AG04449 (cell line): Measurements from ENCODE around the gene PTX3.

ENCODE experiments used
- CTCF ChIA-PET: fragments of 350-600 bp; formaldehyde crosslinking; extraction: SDS; loops from one replicate; lab custom pipeline; 2021; ENCODE audit warnings: antibody characterized with exemption; lab: Yijun Ruan, JAX
- POLR2A ChIA-PET: fragments of 400-600, 350-600 bp; formaldehyde crosslinking; extraction: SDS; loops from one replicate; lab custom pipeline; 2020; ENCODE audit warnings: antibody characterized with exemption, inconsistent platforms; lab: Yijun Ruan, JAX
- DNase-seq: peaks from one replicate; pipeline ENCODE4 v3.0.0-alpha.2; 2010; ENCODE audit warnings: low read depth, low spot score
- H3K4me3 ChIP-seq: 2 replicates; pipeline ENCODE4 v1.5.1; 2011; ENCODE audit warnings: low read depth, mild to moderate bottlenecking, control low read depth, low read length
- CTCF ChIP-seq: IDR thresholded peaks from one replicate; pipeline ENCODE4 v1.5.1; 2011; ENCODE audit warnings: mild to moderate bottlenecking, moderate library complexity, low read length, control low read depth, inconsistent platforms; ENCODE audit not compliant: insufficient read depth; ENCODE audit errors: missing control alignments

Gene PTX3

GRCh38 chr3:157393113-157393512 is 43.5 kb upstream of the PTX3 start:
- CTCF ChIA-PET = interaction anchor here (1.3 kb wide), 1 partner anchor 189 kb away, joined by 3 read pairs; no protein-coding TSS in a partner anchor
- no peak for TF ChIP-seq CTCF
- no peak for DNase-seq
- POLR2A ChIA-PET = no interaction called here
- H3K4me3 ChIP-seq = no peak overlapping the region

DNA sequence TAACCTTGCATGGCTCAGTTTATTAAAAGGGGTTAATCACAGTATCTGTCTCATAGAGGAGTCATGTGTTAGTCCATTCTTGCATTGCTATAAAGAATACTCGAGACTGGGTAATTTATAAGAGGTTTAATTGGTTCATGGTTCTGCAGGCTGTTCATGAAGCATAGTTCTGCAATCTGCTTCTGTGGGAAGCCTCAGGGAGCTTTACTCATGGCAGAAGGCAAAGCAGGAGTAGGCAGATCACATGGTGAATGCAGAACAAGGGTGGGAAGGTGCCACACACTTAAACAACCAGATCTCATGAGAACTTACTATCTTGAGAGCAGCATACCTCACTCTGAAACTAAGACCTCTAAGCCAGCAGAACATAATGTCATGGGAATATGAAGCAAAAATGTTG is 42.2 kb upstream of the PTX3 start:
- H3K4me3 ChIP-seq = no peak overlapping the region
- POLR2A ChIA-PET = no interaction called here
- CTCF ChIA-PET = interaction anchor here (1.3 kb wide), 1 partner anchor 190 kb away, joined by 3 read pairs; no protein-coding TSS in a partner anchor
- DNase-seq = no peak
- TF ChIP-seq CTCF = no peak

DNA sequence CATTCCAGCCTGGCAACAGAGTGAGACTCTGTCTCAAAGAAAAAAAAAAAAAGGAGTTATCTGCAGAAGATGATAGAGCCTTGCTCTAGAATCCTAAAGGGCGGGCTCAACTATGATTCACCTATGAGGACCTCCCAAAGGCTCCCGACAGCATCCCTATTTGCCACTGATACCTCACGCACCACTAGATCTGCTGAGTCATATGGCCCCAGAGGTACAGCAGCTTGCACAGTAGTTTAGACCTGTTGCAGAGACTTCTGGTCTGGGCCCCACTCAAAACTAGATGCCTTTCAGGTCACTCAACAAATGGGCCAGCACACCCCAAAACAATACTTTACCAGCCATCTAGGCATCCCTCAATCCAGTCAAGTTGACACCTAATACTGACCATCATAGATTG is 38.1 kb upstream of the PTX3 start:
- H3K4me3 ChIP-seq = no peak overlapping the region
- ChIA-PET POLR2A (no interaction called here), CTCF (interaction anchor here (1.4 kb wide), 1 partner anchor 17 kb away, joined by 3 read pairs; no protein-coding TSS in a partner anchor)
- no peak for DNase-seq
- TF ChIP-seq CTCF = no peak

DNA sequence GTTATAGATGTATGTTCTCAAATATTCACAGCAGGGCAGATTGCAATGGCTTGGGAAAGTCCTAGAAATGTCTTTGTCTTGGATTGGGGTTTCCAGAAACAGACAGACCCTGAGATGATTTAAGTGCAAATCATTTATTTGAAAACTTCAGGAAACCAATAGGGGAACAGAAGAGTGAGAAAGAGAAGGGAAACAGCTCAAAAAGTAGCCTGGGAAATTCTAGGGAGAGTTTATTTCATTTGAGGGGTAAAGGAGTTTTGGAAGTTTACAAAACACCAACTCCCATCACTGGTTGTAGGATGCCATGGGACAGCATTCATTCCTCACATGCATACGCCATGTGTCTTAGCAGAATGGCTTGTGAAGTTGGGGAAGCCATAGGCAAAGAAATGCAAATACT is 32.3 kb upstream of the PTX3 start:
- CTCF ChIA-PET = no interaction called here
- TF ChIP-seq CTCF = no peak
- POLR2A ChIA-PET = no interaction called here
- DNase-seq = no peak
- no peak overlapping the region for H3K4me3 ChIP-seq

- no peak for TF ChIP-seq CTCF
- H3K4me3 ChIP-seq = no peak overlapping the region
- no peak for DNase-seq
- CTCF ChIA-PET = interaction anchor here (0.9 kb wide), 1 partner anchor 12 kb away, joined by 3 read pairs; no protein-coding TSS in a partner anchor
- POLR2A ChIA-PET = no interaction called here
Observed at GRCh38 chr3:157405457-157405856, 31.2 kb upstream of the PTX3 start.

DNA sequence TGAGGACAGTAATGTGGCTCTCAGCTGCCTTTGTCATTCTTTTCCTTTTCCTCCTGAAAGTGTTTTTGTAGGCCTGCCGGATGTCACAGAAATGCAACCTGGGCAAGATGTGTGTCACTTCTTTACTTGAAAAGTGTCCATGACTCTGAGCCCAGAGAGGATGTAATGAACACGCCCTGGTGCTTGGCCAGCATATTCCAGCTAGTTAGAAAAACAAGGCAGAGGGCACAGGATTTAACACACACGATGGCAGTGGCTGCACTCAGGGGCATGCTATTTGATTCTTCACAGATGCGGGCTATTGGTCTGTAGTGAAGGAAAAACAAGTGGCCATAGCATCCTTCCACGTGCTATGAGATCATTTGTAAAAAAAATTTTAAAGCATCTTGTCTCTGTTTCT is 30.3 kb upstream of the PTX3 start:
- TF ChIP-seq CTCF = no peak
- POLR2A ChIA-PET = no interaction called here
- CTCF ChIA-PET = interaction anchor here (0.9 kb wide), 1 partner anchor 11 kb away, joined by 3 read pairs; no protein-coding TSS in a partner anchor
- no peak for DNase-seq
- H3K4me3 ChIP-seq = no peak overlapping the region
